Superior temporal gyrus (tissue), 1 donor: ENCODE results near the gene RNH1.

Experiments
- DNase-seq: peaks from one replicate; pipeline ENCODE4 v3.0.0-alpha.2; 2016; ENCODE audit errors: extremely low spot score

RNH1 gene

GRCh38 chr11:499201-500076, 7.6 kb downstream of the RNH1 start:
- DNase-seq, result no peak

GRCh38 chr11:498297-499181, 8.5 kb downstream of the RNH1 start:
- DNase-seq, result no peak

- DNase-seq, result no peak
These were observed 9.3 kb downstream of the RNH1 start for GRCh38 chr11:497565-498296.

- no peak for DNase-seq
These were observed 10.0 kb downstream of the RNH1 start for GRCh38 chr11:496834-497564.

- no peak for DNase-seq
These were observed 11.5 kb downstream of the RNH1 start for GRCh38 chr11:495537-495931.

- peak; percentile 83 for DNase-seq
These were observed 12.1 kb downstream of the RNH1 start for GRCh38 chr11:494761-495536.

GRCh38 chr11:492427-493226, 14.4 kb downstream of the RNH1 start:
- no peak for DNase-seq

GRCh38 chr11:491358-491757, 15.7 kb downstream of the RNH1 start:
- DNase-seq, result no peak

- DNase-seq, result no peak
These were observed 16.1 kb downstream of the RNH1 start for GRCh38 chr11:490930-491260.

GRCh38 chr11:490186-490929, 16.7 kb downstream of the RNH1 start:
- DNase-seq, result no peak

- DNase-seq, result no peak
These were observed 17.3 kb downstream of the RNH1 start for GRCh38 chr11:489610-490185.

GRCh38 chr11:488992-489391, 18.1 kb downstream of the RNH1 start:
- DNase-seq, result peak; percentile 37

GRCh38 chr11:488579-488978, 18.5 kb downstream of the RNH1 start:
- no peak for DNase-seq

- no peak for DNase-seq
These were observed 19.0 kb downstream of the RNH1 start for GRCh38 chr11:488062-488461.

- no peak for DNase-seq
These were observed 19.4 kb downstream of the RNH1 start for GRCh38 chr11:487571-488021.

GRCh38 chr11:486189-486588, 20.9 kb downstream of the RNH1 start:
- DNase-seq, result no peak

GRCh38 chr11:484616-485015, 22.4 kb downstream of the RNH1 start:
- no peak for DNase-seq

GRCh38 chr11:479311-479710, 27.7 kb downstream of the RNH1 start:
- DNase-seq, result no peak
